ENCODE data around the gene ADAM30. TPM values are rescaled to one million over a fixed set of nuclear protein-coding genes. Genes with fewer than 3 reads are reported as not detected.

Gene ADAM30
- total and polyA plus RNA-seq, 2 experiments from 2014 or later: not detected

DNA sequence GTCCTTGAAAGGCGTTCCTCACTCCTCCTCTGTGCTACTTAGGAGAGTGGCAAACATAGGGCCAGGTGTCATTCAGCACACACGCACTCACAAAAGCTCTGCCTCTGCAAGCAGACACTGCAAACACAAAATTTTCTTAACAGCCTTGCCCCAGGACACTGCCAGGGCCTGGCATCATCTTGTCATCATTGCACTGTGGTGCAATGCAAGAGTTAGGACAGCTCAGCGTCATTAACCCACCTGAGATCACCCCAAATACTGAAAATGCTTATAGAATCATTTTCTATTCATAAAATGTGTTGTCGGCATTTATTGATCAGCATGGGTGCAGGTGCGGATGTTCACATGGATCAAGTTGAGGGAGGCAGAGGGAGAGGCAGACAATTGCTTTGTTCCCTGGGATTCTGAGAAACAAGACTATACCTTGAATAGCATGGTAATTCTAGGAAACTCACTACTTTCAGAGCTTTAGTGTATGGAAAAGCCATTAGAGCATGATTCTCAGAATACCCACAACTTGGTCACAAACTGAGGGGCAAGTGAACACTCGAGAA, 3.0 kb downstream of the ADAM30 start:
- H3K27me3 ChIP-seq (replicated peaks; ENCODE audit: insufficient read depth): no peaks in the 10 kb centered on the region; the same call in 1 of the 2 replicates
- no peak for DNase-seq
- H3K9ac ChIP-seq: no peak overlapping the region
- no peak overlapping the region for H3K4me3 ChIP-seq
- H3K9me3 ChIP-seq (ENCODE audit: low read depth): no peaks in the 10 kb centered on the region
- no peak overlapping the region for H3K27ac ChIP-seq
- H4K20me1 ChIP-seq (ENCODE audit: insufficient read depth): no peaks in the 10 kb centered on the region
- no peaks in the 10 kb centered on the region for H3K36me3 ChIP-seq (ENCODE audit: low read depth)
- H3K9me2 ChIP-seq (ENCODE audit: insufficient read depth): no peaks in the 10 kb centered on the region
- no peak overlapping the region for H2AFZ ChIP-seq
- H3K4me1 ChIP-seq (ENCODE audit: insufficient read depth): no peaks in the 10 kb centered on the region
- WGBS, 2 experiments (ENCODE audit: low coverage in 1 of 2, low lambda C conversion rate in 2 of 2, missing lambda C conversion rate in 2 of 2): 79 to 83% methylated on average over 6 of the region's 6 CpGs
- TF ChIP-seq EZH2 (IDR thresholded peaks at IDR 0.05; ENCODE audit: insufficient read depth, poor library complexity, severe bottlenecking) (no peak), EZH2phosphoT487 (IDR thresholded peaks at IDR 0.05; ENCODE audit: insufficient read depth, low read depth) (no peak)
- no peak overlapping the region for H3K4me2 ChIP-seq (ENCODE audit: unreplicated experiment)
- H3F3A ChIP-seq (ENCODE audit: insufficient read depth): no peaks in the 10 kb centered on the region
- in situ Hi-C loops (cut with MboI): no loop called here
- no peaks in the 10 kb centered on the region for H3K79me2 ChIP-seq (ENCODE audit: insufficient read depth)

DNA sequence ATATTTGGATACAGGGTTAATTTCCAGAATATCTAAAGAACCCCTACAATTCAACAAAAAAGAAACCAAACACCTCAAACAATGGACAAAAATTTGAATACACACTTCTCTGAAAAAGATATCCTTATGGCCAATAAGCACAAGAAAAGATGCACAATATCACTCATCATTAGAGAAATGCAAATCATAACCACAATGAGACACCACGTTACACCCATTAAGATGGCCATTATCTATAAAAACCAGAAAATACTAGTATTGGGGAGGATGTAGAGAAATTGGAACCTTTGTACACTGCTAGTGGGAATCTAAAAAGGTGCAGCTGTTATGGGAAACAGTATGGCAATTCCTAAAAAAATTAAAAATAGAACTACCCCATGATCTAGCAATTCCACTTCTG, 4.9 kb downstream of the ADAM30 start:
- Histone ChIP-seq H3K4me1 (ENCODE audit: insufficient read depth) (no peaks in the 10 kb centered on the region), H3K36me3 (ENCODE audit: low read depth) (no peaks in the 10 kb centered on the region), H3K27me3 (replicated peaks; ENCODE audit: insufficient read depth) (no peaks in the 10 kb centered on the region), H3K4me2 (ENCODE audit: unreplicated experiment) (no peak overlapping the region), H3K4me3 (no peak overlapping the region), H3K9me2 (ENCODE audit: insufficient read depth) (no peaks in the 10 kb centered on the region), H3F3A (ENCODE audit: insufficient read depth) (no peaks in the 10 kb centered on the region), H4K20me1 (ENCODE audit: insufficient read depth) (no peaks in the 10 kb centered on the region), H3K27ac (no peak overlapping the region), H3K79me2 (ENCODE audit: insufficient read depth) (no peaks in the 10 kb centered on the region), H3K9me3 (ENCODE audit: low read depth) (no peaks in the 10 kb centered on the region), H2AFZ (no peak overlapping the region), H3K9ac (no peak overlapping the region)
- TF ChIP-seq EZH2phosphoT487 (IDR thresholded peaks at IDR 0.05; ENCODE audit: insufficient read depth, low read depth) (no peak), EZH2 (IDR thresholded peaks at IDR 0.05; ENCODE audit: insufficient read depth, poor library complexity, severe bottlenecking) (no peak)
- no peak for DNase-seq
- in situ Hi-C loops (cut with MboI): no loop called here
- WGBS, 2 experiments (ENCODE audit: low coverage in 1 of 2, low lambda C conversion rate in 2 of 2, missing lambda C conversion rate in 2 of 2): 94 to 100% methylated on average over 1 of the region's 1 CpG

DNA sequence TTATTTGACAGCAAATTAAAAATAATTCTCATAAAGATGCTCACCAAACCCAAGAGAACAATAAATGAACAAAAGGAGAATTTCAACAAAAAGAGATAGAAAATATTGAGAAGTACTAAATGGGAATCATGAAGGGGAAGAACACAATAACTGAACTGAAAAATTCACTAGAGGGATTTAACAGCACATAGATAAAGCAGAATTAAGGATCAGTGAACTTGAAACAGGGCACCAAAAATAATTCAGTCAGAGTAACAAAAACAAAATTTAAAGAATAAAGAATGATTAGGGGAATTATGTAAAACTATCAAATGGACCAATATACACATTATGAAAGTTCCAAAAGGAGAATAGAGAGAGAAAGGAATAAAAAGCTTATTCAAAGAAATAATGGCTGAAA, 7.8 kb downstream of the ADAM30 start:
- Histone ChIP-seq H3K9me3 (ENCODE audit: low read depth) (no peaks in the 10 kb centered on the region), H3K4me2 (ENCODE audit: unreplicated experiment) (no peak overlapping the region), H3K4me1 (ENCODE audit: insufficient read depth) (peaks cover 8% of the 10 kb centered on the region), H4K20me1 (ENCODE audit: insufficient read depth) (no peaks in the 10 kb centered on the region), H2AFZ (no peak overlapping the region), H3K4me3 (no peak overlapping the region), H3K9ac (no peak overlapping the region), H3K36me3 (ENCODE audit: low read depth) (no peaks in the 10 kb centered on the region), H3K27me3 (replicated peaks; ENCODE audit: insufficient read depth) (no peaks in the 10 kb centered on the region), H3K27ac (no peak overlapping the region), H3F3A (ENCODE audit: insufficient read depth) (no peaks in the 10 kb centered on the region), H3K9me2 (ENCODE audit: insufficient read depth) (no peaks in the 10 kb centered on the region), H3K79me2 (ENCODE audit: insufficient read depth) (no peaks in the 10 kb centered on the region)
- no peak for TF ChIP-seq EZH2phosphoT487 (IDR thresholded peaks at IDR 0.05; ENCODE audit: insufficient read depth, low read depth)
- TF ChIP-seq EZH2 (IDR thresholded peaks at IDR 0.05; ENCODE audit: insufficient read depth, poor library complexity, severe bottlenecking): no peak
- in situ Hi-C loops (cut with MboI): no loop called here
- DNase-seq: no peak

DNA sequence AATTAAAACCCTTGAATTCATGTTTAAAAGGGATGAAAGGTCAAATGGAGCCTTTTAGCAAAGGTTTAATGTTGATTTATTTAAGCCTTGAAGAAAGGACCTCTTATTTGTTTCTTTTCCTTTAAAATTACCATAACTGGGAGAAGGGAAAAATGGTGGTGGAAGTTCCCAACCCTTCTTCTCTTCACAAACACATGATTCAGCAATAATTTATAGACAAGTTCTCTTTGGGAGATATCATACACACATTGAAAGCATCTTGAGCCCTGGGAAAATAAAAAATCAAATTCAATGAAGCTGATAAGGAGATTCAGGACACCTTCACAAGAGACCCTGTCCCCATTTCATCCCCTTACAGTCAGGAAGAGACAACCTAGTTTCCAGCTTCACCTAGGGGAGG, 8.9 kb downstream of the ADAM30 start:
- in situ Hi-C loops (cut with MboI): no loop called here
- Histone ChIP-seq H3K79me2 (ENCODE audit: insufficient read depth) (no peaks in the 10 kb centered on the region), H3F3A (ENCODE audit: insufficient read depth) (no peaks in the 10 kb centered on the region), H3K9me3 (ENCODE audit: low read depth) (no peaks in the 10 kb centered on the region), H3K4me2 (ENCODE audit: unreplicated experiment) (no peak overlapping the region), H3K9me2 (ENCODE audit: insufficient read depth) (no peaks in the 10 kb centered on the region), H3K4me1 (ENCODE audit: insufficient read depth) (peaks cover 8% of the 10 kb centered on the region), H3K4me3 (no peak overlapping the region), H4K20me1 (ENCODE audit: insufficient read depth) (no peaks in the 10 kb centered on the region), H3K27me3 (replicated peaks; ENCODE audit: insufficient read depth) (no peaks in the 10 kb centered on the region), H3K36me3 (ENCODE audit: low read depth) (no peaks in the 10 kb centered on the region), H3K9ac (no peak overlapping the region), H3K27ac (no peak overlapping the region), H2AFZ (no peak overlapping the region)
- no peak for TF ChIP-seq EZH2 (IDR thresholded peaks at IDR 0.05; ENCODE audit: insufficient read depth, poor library complexity, severe bottlenecking)
- no peak for TF ChIP-seq EZH2phosphoT487 (IDR thresholded peaks at IDR 0.05; ENCODE audit: insufficient read depth, low read depth)
- DNase-seq: no peak

Data from GM23248 (cell line).